C4-2B (cell line): Measurements from ENCODE around the gene SLC2A5.
"Not testable (repeated sequence)": the region's sequence is repeated elsewhere in the genome, so short reads cannot be mapped to it uniquely, and the experiment has no call there.

Experiments
- CTCF ChIP-seq: fragments of 450-650 bp; conservative IDR thresholded peaks from 2 replicates; pipeline ENCODE4 v1.5.1; 2017; ENCODE audit warnings: mild to moderate bottlenecking
- ZFX ChIP-seq: fragments of 450-650 bp; IDR thresholded peaks from 2 replicates; pipeline ENCODE4 v1.6.1; 2017

- TF ChIP-seq CTCF, ZFX: not testable (repeated sequence)
Measured at GRCh38 chr1:9022026-9022738, 47.3 kb downstream of the SLC2A5 start.
